ENCODE data around the gene CPXM1.

GRCh38 chr20:2817341-2817726 lies 16.9 kb upstream of the CPXM1 start:
- no peak for TF ChIP-seq CTCF (IDR thresholded peaks at IDR 0.05)
- TF ChIP-seq POLR2AphosphoS5 (IDR thresholded peaks at IDR 0.05) = no peak
